B cell (primary cell): ENCODE results near the gene KLHDC7B. TPM values are rescaled to one million over a fixed set of nuclear protein-coding genes. Genes with fewer than 3 reads are reported as not detected.

ENCODE experiments used
- ATAC-seq: fragments of 200-7000 bp; cut with Tn5 transposase; one replicate; pipeline ENCODE4 v1.10.0; 2021; ENCODE audit warnings: low read depth, mild to moderate bottlenecking, moderate number of reproducible peaks, moderate library complexity
- CTCF ChIA-PET: fragments of 350-600 bp; sonication (Branson Sonifier 250); formaldehyde crosslinking; loops from one replicate; lab custom pipeline; 2021; ENCODE audit warnings: antibody characterized with exemption, inconsistent platforms; lab: Charles Lee
- POLR2A ChIA-PET: fragments of 350-600 bp; sonication (Branson Sonifier 250); formaldehyde crosslinking; loops from one replicate; lab custom pipeline; 2021; ENCODE audit warnings: antibody characterized with exemption; lab: Charles Lee
- DNase-seq: peaks from one replicate; pipeline ENCODE4 v3.0.0; 2013
- H2AFZ ChIP-seq: 2 replicates; pipeline ENCODE4 v1.6.1; 2012; ENCODE audit warnings: mild to moderate bottlenecking, low read depth, low read length; ENCODE audit not compliant: insufficient read depth, poor library complexity, severe bottlenecking
- H3K27ac ChIP-seq, 2 donors: 1 replicate in 1 of 2; 2 replicates in 1 of 2; pipeline ENCODE4 v1.5.1; 2012 to 2013; ENCODE audit warnings: low read length in 2 of 2, mild to moderate bottlenecking in 2 of 2, moderate library complexity in 1 of 2
- H3K27me3 ChIP-seq, 4 experiments: fragments of 200-600 bp in 1 of 4; sonication (generic) in 1 of 4; replicated peaks in 1 of 4; 1 replicate in 2 of 4; 2 replicates in 2 of 4; pipeline versions ENCODE4 v1.6.1 to v1.7.0; 2013 to 2016; ENCODE audit warnings: low read length in 3 of 4, mild to moderate bottlenecking in 2 of 4, mixed read lengths in 1 of 4, moderate library complexity in 1 of 4; ENCODE audit not compliant: insufficient read depth in 4 of 4, control insufficient read depth in 3 of 4; ENCODE audit errors: control extremely low read depth in 1 of 4
- H3K36me3 ChIP-seq, 2 experiments: replicated peaks in 1 of 2; 1 replicate in 1 of 2; 2 replicates in 1 of 2; pipeline versions ENCODE4 v1.6.1 to v1.7.1; 2013; ENCODE audit warnings: low read length in 1 of 2; ENCODE audit not compliant: insufficient read depth in 2 of 2, control insufficient read depth in 1 of 2; ENCODE audit errors: control extremely low read depth in 1 of 2, extremely low read depth in 1 of 2
- H3K4me1 ChIP-seq, 2 donors: fragments of 200-600 bp in 1 of 2; sonication (generic) in 1 of 2; 1 replicate in 1 of 2; 2 replicates in 1 of 2; pipeline versions ENCODE4 v1.5.1 to v1.6.1; 2013 to 2017; ENCODE audit warnings: low read length in 2 of 2; ENCODE audit not compliant: control insufficient read depth in 2 of 2, insufficient read depth in 2 of 2
- H3K4me2 ChIP-seq: replicated peaks from 2 replicates; pipeline ENCODE3; 2012; ENCODE audit warnings: mild to moderate bottlenecking, low read depth, low read length; ENCODE audit not compliant: poor library complexity, severe bottlenecking
- H3K4me3 ChIP-seq, 5 experiments: fragments of 200-600 bp in 1 of 5; sonication (generic) in 1 of 5; 1 replicate in 3 of 5; 2 replicates in 2 of 5; pipeline versions ENCODE4 v1.5.1 to v1.7.0; 2011 to 2016; ENCODE audit warnings: low read length in 4 of 5, mild to moderate bottlenecking in 4 of 5, low read depth in 2 of 5, control low read depth in 1 of 5, moderate library complexity in 1 of 5; ENCODE audit not compliant: insufficient read depth in 1 of 5; ENCODE audit errors: control extremely low read depth in 1 of 5, extremely low read depth in 1 of 5
- H3K79me2 ChIP-seq: fragments of 200-600 bp; sonication (generic); one replicate; pipeline ENCODE4 v1.6.0; 2016; ENCODE audit warnings: low read length; ENCODE audit not compliant: control insufficient read depth, insufficient read depth
- H3K9ac ChIP-seq: fragments of 200-600 bp; sonication (generic); 2 replicates; pipeline ENCODE4 v1.6.1; 2017; ENCODE audit warnings: mild to moderate bottlenecking, low read length, moderate library complexity
- H3K9me3 ChIP-seq, 3 donors: one replicate each; pipeline versions ENCODE4 v1.6.1 to v1.7.1; 2013; ENCODE audit warnings: low read length in 2 of 3; ENCODE audit not compliant: control insufficient read depth in 2 of 3, insufficient read depth in 1 of 3; ENCODE audit errors: control extremely low read depth in 1 of 3
- H4K20me1 ChIP-seq: 2 replicates; pipeline ENCODE4 v1.6.0; 2012; ENCODE audit warnings: mild to moderate bottlenecking, low read length; ENCODE audit not compliant: insufficient read depth, control insufficient read depth, poor library complexity, severe bottlenecking
- H3K27ac Mint-ChIP-seq: one replicate; pipeline ENCODE4 v1.8.0; 2021; ENCODE audit warnings: mixed read lengths
- H3K27me3 Mint-ChIP-seq: one replicate; pipeline ENCODE4 v1.8.0; 2021; ENCODE audit warnings: mixed read lengths
- H3K4me1 Mint-ChIP-seq: one replicate; pipeline ENCODE4 v1.8.0; 2021; ENCODE audit warnings: mixed read lengths
- H3K4me3 Mint-ChIP-seq: one replicate; pipeline ENCODE4 v1.8.0; 2021; ENCODE audit warnings: mixed read lengths
- H3K9me3 Mint-ChIP-seq: one replicate; pipeline ENCODE4 v1.8.0; 2022; ENCODE audit warnings: mixed read lengths; ENCODE audit not compliant: insufficient read depth
- CTCF ChIP-seq: fragments of 200-600 bp; IDR thresholded peaks from one replicate; pipeline ENCODE4 v1.8.0; 2022; ENCODE audit warnings: antibody characterized with exemption, mild to moderate bottlenecking
- EZH2 ChIP-seq: IDR thresholded peaks from 2 replicates; pipeline ENCODE4 v1.6.1; 2012; ENCODE audit warnings: borderline replicate concordance, low read depth, mild to moderate bottlenecking, moderate library complexity, low read length; ENCODE audit not compliant: insufficient read depth, poor library complexity, severe bottlenecking
- WGBS: methylation state at CpG from one replicate; pipeline ENCODE4 v1.1.5; 2013; ENCODE audit warnings: missing lambda C conversion rate; ENCODE audit not compliant: insufficient coverage; 5-methylcytosine and 5-hydroxymethylcytosine counted together
- intact Hi-C: fragments of 100-400 bp; cut with micrococcal nuclease; formaldehyde crosslinking; loops from one replicate; pipeline ENCODE4 v1.10.0; 2022
- polyA plus RNA-seq: library from polyadenylated mRNA; depleted of rRNA; stranded (reverse); fragments of >200 nt; gene quantifications from 2 replicates; pipeline ENCODE4 v1.2.3, GENCODE V29; 2012
- total RNA-seq, 2 donors: library from RNA; stranded (reverse); fragments of 120-200 nt in 1 of 2; gene quantifications; 1 replicate in 1 of 2; 2 replicates in 1 of 2; pipeline versions ENCODE4 v1.2.3 to v1.2.4, GENCODE V29; 2013 to 2022

KLHDC7B gene
- total and polyA plus RNA-seq, 2 donors (not counting 1 experiment from before 2014, with no cell fraction given), result 1.8 to 6.2 TPM

GRCh38 chr22:50544078-50544745, 1.5 kb upstream of the KLHDC7B start:
- H3K4me1 ChIP-seq, result peaks cover 42 to 63% of the 10 kb centered on the region in 2 donors
- Mint-ChIP-seq H3K27ac (peak overlapping the region; percentile 90), H3K9me3 (no peaks in the 10 kb centered on the region), H3K4me3 (peak overlapping the region; percentile 45), H3K27me3 (no peaks in the 10 kb centered on the region), H3K4me1 (peaks cover 46% of the 10 kb centered on the region)
- peak overlapping the region; percentile 51 for H3K9ac ChIP-seq
- H3K27me3 ChIP-seq, result no peaks in the 10 kb centered on the region
- CTCF ChIA-PET, result interaction anchor here (0.9 to 2.2 kb wide), 5 partner anchors 10 to 20 kb away, joined by 4 to 11 read pairs (median 4); partner anchors contain the start of genes SCO2, SYCE3 and TYMP
- peak overlapping the region; percentile 49 for H2AFZ ChIP-seq
- intact Hi-C loops, result loop anchor here (2.0 kb wide), 3 partner anchors 17 to 77 kb away; partner anchors contain the start of gene NCAPH2
- H3K27ac ChIP-seq, result peak overlapping the region; percentile 72 to 75
- peak; percentile 90 for DNase-seq
- peak overlapping the region; percentile 80 for H3K4me2 ChIP-seq
- TF ChIP-seq EZH2 (no peak), CTCF (peak; percentile 79)
- no peaks in the 10 kb centered on the region for H3K36me3 ChIP-seq
- peak; percentile 46 for ATAC-seq
- no peaks in the 10 kb centered on the region for H4K20me1 ChIP-seq
- H3K79me2 ChIP-seq, result no peaks in the 10 kb centered on the region
- POLR2A ChIA-PET, result interaction anchor here (0.6 to 1.8 kb wide), 6 partner anchors 11 to 23 kb away, joined by 3 to 10 read pairs (median 4); partner anchors contain the start of genes SCO2 and TYMP
- H3K9me3 ChIP-seq, result no peaks in the 10 kb centered on the region
- WGBS, result 7% methylated on average over 50 of the region's 52 CpGs
- peak overlapping the region in 4 of 5 experiments; percentile 12 to 49 (median 33) for H3K4me3 ChIP-seq
